HTR-8/SVneo (cell line): Measurements from ENCODE around the gene TGFB2.
A peak's percentile ranks its signal among the peaks of the same experiment; 100 is the strongest.

Source experiments
- DNase-seq: peaks from one replicate; pipeline ENCODE4 v3.0.0; 2011; ENCODE audit warnings: low spot score, mixed read lengths; ENCODE audit not compliant: insufficient read length
- FAIRE-seq: peaks from 2 replicates; lab custom pipeline; 2011; peaks lifted over from hg19 to GRCh38; lab: Jason Lieb, UNC

The TGFB2 gene

DNA sequence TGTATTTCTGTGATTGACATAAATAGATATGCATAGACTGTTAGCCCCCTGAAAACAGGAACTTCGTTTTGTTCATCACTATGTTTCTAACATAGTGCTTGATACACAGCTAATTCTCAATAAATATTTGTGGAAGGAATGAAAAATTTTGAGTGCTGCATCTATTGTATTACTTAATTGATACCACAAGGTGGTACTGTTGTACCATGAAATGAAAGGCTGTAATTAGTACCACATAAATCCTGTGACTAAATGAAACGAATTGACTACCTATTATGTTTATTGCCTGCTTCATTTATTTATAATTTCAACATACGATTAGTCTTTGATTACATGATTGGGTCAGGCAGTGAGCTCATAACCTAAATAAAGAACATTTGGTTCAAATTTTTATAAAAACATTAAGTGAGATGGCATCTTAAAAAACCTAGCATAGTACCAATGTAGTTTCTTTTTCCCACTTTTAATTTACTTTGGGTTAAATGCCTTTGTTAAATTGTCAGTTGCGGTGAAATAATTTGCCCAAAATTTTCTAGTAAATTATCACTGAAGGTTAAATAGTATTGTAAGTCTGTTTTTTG, 15.0 kb upstream of the TGFB2 start:
- FAIRE-seq, result peak; percentile 40

DNA sequence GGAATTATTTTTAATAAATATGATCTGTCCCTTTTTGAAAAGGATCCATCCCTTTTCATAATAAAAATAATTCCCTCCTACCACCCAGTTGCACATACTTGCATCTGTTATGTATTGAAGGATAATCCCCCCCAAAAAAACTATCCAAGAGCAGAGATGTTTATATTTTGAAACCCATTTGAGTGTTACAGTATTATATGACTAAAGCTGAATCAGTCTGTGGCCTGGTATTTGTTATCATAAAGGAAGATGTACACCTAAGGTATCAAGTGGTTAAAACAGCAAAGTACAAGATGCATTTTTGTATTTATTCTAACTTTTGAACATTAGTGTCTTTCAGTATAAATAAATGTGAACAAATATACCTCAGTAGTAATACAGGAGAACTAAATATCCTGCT, 12.7 kb upstream of the TGFB2 start:
- DNase-seq (no peak), FAIRE-seq (no peak)

More for the DNA sequence above, 15.0 kb upstream of the TGFB2 start:
- DNase-seq, result peak; percentile 57

DNA sequence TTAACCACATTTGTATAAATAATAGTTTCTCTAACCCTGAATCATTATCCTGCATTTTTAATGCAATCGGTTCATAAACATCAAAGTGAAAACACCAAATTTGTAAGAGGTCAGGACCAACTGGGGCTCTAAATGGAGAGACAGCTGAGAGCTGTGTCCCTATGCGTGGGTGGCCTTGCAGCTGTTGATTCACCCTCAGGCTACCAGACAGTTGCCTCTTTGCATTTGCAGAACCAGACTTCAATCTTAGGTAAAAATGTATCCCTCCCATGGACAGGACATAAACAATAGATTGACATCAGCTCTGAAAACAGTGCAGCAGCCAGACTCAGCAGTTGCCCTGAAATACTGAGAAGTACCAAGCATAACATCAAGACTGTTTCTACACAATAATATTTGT, 8.8 kb upstream of the TGFB2 start:
- DNase-seq, result no peak
- no peak for FAIRE-seq

DNA sequence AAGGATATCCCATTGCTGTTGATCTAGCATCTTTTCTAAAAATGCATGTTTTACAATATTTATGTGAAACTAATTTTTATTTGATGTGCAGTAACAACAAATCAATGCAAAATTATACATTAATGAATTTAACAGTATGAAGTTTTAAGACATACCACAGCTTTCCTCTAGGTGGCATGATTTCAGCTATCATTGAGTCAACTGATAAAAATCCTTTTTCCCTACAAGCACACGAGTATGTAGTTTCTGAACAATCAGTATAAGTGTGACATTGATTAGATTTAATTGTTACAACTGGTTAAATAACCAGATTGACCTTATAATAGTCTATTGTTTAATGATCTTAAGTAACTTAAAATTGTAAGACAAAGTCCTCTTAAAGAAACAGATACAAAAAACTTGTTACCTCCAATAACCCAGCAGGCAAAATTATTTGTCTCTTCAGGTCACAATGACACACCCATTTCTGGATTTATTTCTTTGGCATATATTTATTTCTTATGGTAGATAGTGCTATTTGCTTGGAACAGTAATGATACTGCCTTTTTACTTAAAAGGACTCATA, 5.8 kb upstream of the TGFB2 start:
- no peak for FAIRE-seq

DNA sequence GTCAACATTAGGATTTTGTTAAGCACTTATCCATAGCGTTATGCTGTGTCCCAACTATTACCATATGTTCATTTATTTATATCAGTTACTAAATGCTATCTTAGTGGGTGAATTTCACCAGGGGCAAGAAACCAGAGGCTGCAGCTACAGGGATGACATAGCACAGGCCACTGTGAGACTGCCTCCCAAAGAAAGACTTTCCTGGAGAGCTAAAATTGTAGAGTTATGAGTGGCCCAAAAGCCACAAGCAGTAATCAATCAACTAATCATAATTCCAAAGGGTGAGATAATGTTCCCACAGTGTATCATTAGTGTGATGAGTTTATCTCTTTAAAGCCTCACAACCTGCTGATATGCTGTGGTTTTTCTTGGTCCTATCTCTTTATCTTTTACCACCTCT, 3.8 kb upstream of the TGFB2 start:
- DNase-seq (no peak), FAIRE-seq (no peak)

More for the DNA sequence above, 5.8 kb upstream of the TGFB2 start:
- no peak for DNase-seq

DNA sequence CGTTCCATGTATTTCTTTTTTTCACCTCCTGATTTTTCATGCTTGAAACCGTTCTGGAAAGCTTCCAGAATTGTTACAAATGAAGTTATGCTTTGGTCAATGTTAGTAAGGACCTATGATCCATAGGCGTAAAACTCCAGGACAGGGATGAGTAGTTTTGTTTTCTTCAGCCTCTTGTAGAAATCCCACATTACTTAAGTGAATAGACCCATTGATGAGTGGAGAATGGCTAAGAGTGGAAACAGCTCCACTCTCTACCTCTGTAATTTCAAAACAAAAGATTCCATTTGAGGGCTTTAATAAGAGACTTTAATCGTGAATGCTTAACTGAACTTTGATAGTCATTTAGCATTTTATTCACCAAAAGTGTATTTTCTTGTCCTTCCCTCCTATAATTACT, 3.0 kb upstream of the TGFB2 start:
- DNase-seq, result no peak
- FAIRE-seq, result no peak

DNA sequence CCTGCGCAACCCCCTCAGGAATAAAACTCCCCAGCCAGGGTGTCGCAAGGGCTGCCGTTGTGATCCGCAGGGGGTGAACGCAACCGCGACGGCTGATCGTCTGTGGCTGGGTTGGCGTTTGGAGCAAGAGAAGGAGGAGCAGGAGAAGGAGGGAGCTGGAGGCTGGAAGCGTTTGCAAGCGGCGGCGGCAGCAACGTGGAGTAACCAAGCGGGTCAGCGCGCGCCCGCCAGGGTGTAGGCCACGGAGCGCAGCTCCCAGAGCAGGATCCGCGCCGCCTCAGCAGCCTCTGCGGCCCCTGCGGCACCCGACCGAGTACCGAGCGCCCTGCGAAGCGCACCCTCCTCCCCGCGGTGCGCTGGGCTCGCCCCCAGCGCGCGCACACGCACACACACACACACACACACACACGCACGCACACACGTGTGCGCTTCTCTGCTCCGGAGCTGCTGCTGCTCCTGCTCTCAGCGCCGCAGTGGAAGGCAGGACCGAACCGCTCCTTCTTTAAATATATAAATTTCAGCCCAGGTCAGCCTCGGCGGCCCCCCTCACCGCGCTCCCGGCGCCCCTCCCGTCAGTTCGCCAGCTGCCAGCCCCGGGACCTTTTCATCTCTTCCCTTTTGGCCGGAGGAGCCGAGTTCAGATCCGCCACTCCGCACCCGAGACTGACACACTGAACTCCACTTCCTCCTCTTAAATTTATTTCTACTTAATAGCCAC, 696 bp downstream of the TGFB2 start:
- DNase-seq, result no peak

DNA sequence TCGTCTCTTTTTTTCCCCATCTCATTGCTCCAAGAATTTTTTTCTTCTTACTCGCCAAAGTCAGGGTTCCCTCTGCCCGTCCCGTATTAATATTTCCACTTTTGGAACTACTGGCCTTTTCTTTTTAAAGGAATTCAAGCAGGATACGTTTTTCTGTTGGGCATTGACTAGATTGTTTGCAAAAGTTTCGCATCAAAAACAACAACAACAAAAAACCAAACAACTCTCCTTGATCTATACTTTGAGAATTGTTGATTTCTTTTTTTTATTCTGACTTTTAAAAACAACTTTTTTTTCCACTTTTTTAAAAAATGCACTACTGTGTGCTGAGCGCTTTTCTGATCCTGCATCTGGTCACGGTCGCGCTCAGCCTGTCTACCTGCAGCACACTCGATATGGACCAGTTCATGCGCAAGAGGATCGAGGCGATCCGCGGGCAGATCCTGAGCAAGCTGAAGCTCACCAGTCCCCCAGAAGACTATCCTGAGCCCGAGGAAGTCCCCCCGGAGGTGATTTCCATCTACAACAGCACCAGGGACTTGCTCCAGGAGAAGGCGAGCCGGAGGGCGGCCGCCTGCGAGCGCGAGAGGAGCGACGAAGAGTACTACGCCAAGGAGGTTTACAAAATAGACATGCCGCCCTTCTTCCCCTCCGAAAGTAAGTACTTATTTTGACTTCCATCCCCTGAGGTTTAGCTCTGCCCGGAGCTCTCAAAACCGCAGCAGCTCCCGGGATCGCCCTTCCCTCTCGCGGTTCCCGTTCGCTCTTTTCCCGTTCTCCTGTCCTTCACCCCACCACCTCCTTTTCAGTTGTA, 1.5 kb downstream of the TGFB2 start:
- FAIRE-seq (no peak), DNase-seq (no peak)

More for the DNA sequence above, 696 bp downstream of the TGFB2 start:
- FAIRE-seq, result peak; percentile 86

DNA sequence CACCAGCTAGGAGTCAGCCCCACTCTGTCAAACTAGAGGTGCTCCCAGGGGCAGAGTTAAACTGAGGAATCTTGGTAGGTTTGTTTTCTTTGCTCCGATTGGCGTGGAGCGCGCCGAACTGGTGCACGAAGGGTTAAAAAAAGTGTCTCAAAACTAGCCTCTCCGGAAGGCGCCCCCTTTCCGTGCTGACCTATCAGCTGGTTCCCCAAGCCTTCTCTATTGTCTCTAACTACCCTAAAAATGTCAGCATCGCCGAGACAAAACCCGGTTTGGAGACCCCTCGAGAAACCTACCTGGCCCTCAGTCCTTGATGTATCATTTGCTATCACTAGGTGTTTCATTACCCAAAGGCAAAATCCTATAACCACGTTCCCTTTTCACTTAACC, 2.2 kb downstream of the TGFB2 start:
- DNase-seq, result no peak
- FAIRE-seq, result no peak

DNA sequence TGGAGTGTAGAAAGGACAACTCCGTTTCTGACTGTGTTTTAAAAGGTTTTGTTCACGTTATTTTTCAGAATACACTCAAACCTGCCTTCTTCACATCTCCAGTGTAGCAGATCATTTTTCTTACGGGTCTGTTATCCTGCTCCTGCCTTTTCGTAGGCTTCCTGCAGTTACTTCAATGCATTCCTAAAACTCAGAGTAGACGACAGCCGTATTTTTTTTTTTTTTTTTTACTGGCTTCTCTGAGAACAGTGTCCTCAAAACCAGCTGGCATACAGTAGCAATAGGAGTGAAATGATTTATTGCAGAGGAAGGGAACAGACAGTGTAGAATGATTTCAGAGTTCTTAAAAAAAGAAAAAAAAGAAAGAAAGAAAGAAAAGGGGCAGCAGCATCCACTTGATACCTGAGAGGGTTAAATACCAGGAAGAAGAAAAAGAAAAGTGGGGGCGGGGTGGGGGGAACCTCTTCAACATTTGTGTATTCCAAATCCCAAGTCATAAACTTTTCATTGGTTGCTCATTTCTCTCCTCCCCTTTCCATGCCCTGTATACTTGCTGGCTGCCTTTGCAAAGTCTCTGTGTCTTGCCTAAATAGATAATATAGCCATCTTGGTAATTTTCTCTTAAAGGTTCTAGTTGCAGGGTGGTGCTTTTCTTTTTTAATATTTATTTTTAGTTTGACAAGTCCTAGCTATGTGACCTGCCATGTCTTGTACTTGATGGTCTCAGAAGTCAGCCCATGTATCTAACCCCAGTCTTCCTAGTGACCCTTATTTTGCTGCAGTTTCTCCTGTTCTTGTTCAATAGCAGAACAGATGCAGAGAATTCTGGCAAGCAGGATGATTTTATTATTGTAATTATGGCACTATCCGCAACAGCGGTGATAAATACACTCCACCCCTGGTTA, 2.8 kb downstream of the TGFB2 start:
- DNase-seq (peak; percentile 38), FAIRE-seq (no peak)

DNA sequence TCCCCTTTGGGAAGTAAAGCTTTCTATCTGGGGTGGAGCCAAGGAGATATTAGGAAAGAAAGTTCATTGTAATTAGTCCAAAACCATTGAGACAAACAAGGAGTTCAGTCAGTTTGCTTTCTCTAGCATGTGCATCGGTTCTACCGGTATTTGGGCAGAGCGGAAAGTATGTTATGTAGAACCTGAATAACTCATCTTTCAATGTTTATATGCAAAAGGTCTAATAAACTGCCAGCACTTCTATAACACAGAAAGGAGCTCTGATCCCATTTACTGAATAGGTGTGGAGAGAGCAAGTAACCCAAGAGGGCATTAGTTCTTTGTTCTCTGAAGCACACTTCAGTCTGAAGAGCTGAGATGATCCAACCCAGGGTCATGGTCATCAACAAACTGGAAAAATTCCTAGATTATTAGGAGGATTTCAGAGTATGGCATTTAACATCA, 3.5 kb downstream of the TGFB2 start:
- DNase-seq (no peak), FAIRE-seq (no peak)

DNA sequence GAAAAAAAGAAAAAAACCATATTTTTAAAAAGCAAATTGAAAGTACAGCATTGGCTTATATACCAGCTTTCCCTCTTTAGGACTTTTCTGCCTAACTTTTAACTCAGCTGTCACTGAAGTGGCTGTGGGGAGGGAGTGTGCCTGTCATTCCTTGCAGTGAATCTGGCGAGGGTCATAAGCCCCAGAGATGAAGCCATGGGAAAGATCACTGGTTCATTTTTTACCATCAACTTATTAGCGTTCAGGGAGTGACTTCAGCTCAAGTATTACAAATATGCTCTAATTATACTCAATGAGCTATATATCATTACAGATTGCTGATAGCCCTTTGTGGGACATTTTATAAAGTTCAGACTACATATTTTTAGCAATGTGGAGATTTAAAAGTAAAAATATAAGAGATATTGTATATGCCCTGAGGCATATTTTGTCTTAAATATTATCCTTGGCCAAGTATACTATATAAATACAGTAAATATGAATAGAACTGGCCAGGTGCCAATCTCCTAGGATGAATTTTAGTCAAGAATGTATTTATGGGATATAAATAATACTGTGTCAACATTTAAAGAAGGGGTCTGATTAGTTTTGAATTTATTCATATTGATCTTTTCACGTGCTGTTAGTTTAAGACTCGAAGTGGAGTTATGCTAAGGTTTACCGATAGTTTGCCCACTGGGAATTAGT, 4.4 kb downstream of the TGFB2 start:
- no peak for DNase-seq
- FAIRE-seq, result no peak

DNA sequence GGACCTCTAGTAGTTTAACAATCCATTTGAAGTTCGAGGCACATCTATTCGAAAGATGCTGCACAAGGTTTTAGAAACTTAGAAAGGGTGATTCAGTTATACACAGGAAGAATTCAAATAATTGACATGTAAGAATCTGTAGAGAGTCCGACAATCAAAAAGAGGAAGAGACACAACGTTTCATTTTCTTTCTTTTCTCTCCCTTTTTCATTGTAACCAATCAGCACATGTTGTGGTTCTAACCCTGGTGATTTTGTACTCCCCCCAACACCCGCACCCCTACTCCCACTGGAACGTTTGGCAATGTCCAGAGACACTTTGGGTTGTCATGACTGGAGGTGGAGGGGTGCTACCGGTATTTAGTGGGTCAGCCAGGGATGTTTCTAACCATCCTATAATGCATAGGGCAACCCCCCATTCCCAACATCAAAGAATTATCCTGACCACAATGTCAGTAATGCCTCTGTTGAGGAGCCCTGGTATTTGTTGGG, 4.9 kb downstream of the TGFB2 start:
- DNase-seq (no peak), FAIRE-seq (no peak)

DNA sequence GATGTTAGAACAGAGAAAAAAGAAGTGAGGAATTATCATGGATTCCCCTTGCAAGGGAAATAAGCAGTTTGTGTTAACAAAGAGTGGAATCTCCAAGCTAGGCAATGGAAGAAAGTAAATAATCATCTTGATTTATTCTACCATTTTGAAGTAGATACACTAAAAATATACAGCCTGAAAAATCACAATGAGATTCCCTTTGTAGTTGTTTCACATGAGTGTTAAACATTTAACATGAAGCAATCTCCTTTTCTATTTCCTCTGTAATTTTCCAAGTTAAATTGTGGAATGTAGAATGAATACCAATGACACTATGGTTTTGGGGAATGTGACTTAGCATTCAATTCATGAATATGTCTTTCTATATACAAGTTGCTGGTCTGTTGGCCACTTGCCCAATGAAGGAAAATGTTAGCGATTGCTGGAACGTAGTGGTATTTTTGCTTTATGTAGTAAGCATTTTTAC, 5.7 kb downstream of the TGFB2 start:
- DNase-seq, result no peak

DNA sequence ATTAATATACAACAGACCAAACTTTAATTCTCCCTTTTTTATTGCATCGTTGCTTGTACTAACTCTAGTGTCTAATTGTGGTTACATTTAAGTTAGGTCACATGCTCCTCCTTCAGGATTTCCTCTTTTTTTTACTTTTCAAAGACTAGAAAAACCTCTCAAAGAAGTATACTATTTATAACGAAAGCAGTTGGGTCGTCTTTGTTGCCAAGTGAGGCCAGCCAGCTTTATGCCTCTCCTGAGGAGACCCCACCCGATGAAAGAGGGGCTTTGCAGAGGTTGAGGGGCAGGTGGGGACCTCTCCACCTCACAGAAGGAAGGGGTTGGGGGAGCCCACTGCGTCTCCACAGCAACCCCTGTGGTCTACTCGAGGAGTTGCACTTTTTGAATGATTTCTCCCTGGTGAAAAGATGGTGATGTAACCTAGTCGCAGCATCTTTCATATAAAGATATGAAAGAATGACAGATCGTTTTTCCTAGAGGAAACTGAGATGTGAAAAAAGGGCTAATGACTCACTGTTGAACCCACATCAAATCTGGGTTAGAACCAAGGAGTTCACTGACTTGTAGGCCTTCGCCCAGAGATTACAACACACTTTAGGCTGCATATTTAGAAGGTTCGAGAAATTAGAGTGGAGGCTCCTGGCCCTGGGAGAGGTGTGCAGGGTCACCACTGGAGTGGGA, 6.4 kb downstream of the TGFB2 start:
- peak; percentile 46 for DNase-seq
- FAIRE-seq, result no peak

More for the DNA sequence above, 5.7 kb downstream of the TGFB2 start:
- FAIRE-seq, result no peak

DNA sequence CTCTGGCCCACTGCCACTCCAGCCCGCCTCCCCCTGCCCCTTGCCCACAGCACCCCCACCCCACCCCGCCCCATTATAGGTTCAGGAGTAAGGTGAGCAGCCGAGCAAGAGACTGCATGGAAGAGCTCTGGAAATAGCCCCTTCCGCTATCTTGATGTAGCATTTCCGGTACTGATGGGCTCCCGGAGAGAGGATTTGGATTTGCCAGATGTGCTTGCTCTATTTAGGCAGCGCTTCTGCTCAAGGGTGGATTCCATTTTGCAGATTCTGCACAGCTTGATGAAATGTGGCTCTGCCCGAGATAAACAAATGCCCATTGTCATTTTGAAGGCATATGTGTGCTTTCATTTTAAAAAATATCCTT, 6.9 kb downstream of the TGFB2 start:
- FAIRE-seq, result no peak
- no peak for DNase-seq

DNA sequence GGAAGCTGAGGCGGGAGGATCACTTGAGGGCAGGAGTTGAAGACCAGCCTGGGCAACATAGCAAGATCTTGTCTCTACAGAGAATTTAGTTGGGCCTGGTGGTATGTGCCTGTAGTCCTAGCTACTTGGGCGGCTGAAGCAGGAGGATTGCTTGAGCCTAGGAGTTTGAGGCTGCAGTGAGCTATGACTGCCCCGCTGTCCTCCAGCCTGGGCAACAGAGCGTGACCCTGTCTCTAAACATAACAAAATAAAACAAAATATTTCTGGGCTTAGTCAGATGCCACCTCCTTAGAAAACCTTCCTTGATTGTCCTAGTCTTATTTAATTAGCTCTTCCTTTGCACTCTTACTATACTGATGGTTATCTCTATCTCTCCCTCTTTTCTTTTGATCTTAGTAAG, 8.5 kb downstream of the TGFB2 start:
- DNase-seq (no peak), FAIRE-seq (no peak)

DNA sequence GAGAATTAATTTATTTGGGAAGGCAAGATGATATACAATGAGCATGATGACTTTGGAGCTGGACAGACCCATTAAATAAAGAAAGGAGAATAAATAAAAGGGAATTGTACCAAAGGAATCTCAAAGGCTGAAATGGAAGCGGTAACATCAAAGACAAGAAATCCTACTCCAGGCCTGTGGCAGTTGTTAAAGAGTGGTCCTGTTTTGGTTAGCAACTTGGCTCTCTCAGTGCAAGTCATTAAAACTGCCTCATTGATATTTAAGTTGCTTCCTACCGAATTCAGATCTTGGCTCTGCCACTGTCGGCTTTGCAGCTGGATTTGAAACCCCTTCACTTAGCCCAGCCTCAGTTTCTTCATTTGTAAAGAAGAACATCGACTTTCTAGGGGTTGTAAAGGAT, 10.1 kb downstream of the TGFB2 start:
- FAIRE-seq (no peak), DNase-seq (no peak)
